Measurements from ENCODE around the gene EMILIN1. TPM values are rescaled to one million over a fixed set of nuclear protein-coding genes. Genes with fewer than 3 reads are reported as not detected.

Gene EMILIN1
- total and polyA plus RNA-seq, 2 of the 8 experiments (the other 6 are each of a cell fraction or from before 2014, with no cell fraction given), result 1.9 to 3.0 TPM

DNA sequence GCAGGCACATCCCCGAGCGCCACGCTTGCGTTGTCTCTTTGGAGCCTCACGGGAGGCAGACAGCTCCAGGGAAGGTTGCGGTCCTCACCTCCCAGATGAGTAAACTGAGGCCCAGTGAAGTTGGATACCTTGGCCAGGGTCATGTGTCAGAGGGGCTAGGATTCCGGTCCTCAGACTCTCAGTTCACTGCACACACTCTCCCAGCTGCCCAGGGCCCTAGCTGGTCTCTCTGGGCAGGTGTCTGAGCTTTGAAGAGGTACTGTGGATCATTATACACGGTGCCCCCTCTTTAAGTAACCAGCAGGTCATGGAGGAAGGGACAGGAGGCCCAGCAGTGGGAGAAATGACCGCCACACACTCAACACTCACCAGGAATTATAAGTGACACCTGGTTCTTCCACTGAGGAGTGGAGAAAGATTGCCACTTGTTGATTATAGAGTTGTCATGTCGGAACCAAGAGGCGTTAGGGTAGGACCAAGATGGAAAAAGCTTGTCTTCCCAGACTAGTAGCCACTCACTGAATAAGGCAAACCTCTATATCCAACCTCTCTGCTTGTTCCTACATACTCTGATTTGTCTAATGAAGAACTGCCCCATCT is 45.1 kb upstream of the EMILIN1 start:
- POLR2A ChIA-PET (ENCODE audit: partially characterized antibody), result interaction anchor here (0.7 to 3.7 kb wide), 5 partner anchors 9 to 38 kb away, joined by 3 to 34 read pairs (median 5); partner anchors contain the start of genes AGBL5 and OST4
- no peak overlapping the region for H2BK120ac ChIP-seq (replicated peaks; ENCODE audit: low read depth, low read length)
- H3K4me3 ChIP-seq (ENCODE audit: extremely low read depth in 1 of 4, insufficient read depth in 2 of 4, low read depth in 3 of 4, low read length in 4 of 4), result peak overlapping the region; percentile 80 to 93 (median 84)
- DNase-seq (ENCODE audit: low read depth in 1 of 2, low spot score in 2 of 2) (no peak), FAIRE-seq (no peak)
- H2BK5ac ChIP-seq (ENCODE audit: low read depth, low read length), result no peak overlapping the region
- peaks cover 2 to 6% of the 10 kb centered on the region in 2 experiments for H4K20me1 ChIP-seq (replicated peaks in 1 of 2; ENCODE audit: control insufficient read depth in 1 of 2, insufficient read depth in 2 of 2, low read length in 2 of 2)
- H3K4me2 ChIP-seq (ENCODE audit: insufficient read depth in 1 of 2, low read depth in 2 of 2, low read length in 2 of 2), result peak overlapping the region; percentile 91 to 93
- 25% methylated on average over 11 of the region's 11 CpGs; no CpG with 5 or more reads in 1 of the 2 experiments for WGBS, 2 experiments (ENCODE audit: extremely low coverage in 1 of 2, insufficient coverage in 1 of 2, insufficient read length in 1 of 2, insufficient replicate concordance in 2 of 2, low coverage in 1 of 2, low lambda C conversion rate in 2 of 2, missing lambda C conversion rate in 1 of 2)
- H2AK5ac ChIP-seq (ENCODE audit: low read depth, low read length), result no peak overlapping the region
- CTCF ChIA-PET (ENCODE audit: partially characterized antibody), result interaction anchor here (0.6 to 1.8 kb wide), 10 partner anchors 9 to 375 kb away, joined by 3 to 9 read pairs (median 4); partner anchors contain the start of gene MAPRE3
- no peak overlapping the region for H4K91ac ChIP-seq (replicated peaks; ENCODE audit: insufficient read length, low read length)
- H3K36me3 ChIP-seq (ENCODE audit: control insufficient read depth in 2 of 4, insufficient read depth in 4 of 4, low read length in 3 of 4), result peaks cover 18 to 32% (median 24%) of the 10 kb centered on the region in 4 experiments; a peak in 7 of 8 replicates
- TF ChIP-seq SIN3A (conservative IDR thresholded peaks at IDR 0.05 in 1 of 2, IDR thresholded peaks at IDR 0.05 in 1 of 2; ENCODE audit: low read depth in 1 of 2, low read length in 2 of 2), result 0 out of 4 replicates have a peak, but pooled peaks of 1 of the 2 experiments have one; percentile 19
- TF ChIP-seq SAP30 (IDR thresholded peaks at IDR 0.05; ENCODE audit: insufficient read depth, insufficient replicate concordance, low read length), result peak; percentile 67
- no peak for TF ChIP-seq SUZ12 (IDR thresholded peaks at IDR 0.05; ENCODE audit: low read length)
- no peak overlapping the region for H3K27ac ChIP-seq (ENCODE audit: low read depth, low read length)
- H2AFZ ChIP-seq (ENCODE audit: low read length), result 0 out of 2 replicates have a peak overlapping the region, but pooled peaks have one; percentile 17
- no peak overlapping the region for H3K23ac ChIP-seq (ENCODE audit: insufficient read length)
- H3K18ac ChIP-seq (ENCODE audit: extremely low read depth, low read length), result no peak overlapping the region; the same call in 1 of the 2 replicates
- H2BK15ac ChIP-seq (ENCODE audit: low read length), result no peak overlapping the region
- H2BK20ac ChIP-seq (ENCODE audit: low read length), result no peak overlapping the region
- H3K79me1 ChIP-seq (ENCODE audit: low read depth, low read length), result no peaks in the 10 kb centered on the region; the same call in none of the 2 replicates
- no peaks in the 10 kb centered on the region for H3K27me3 ChIP-seq (replicated peaks in 1 of 4; ENCODE audit: control insufficient read depth in 3 of 4, extremely low read depth in 1 of 4, insufficient read depth in 3 of 4, low read length in 3 of 4)
- H3K23me2 ChIP-seq (ENCODE audit: low read depth, low read length), result peaks cover 4% of the 10 kb centered on the region
- H3K9ac ChIP-seq (replicated peaks in 1 of 4; ENCODE audit: extremely low read depth in 1 of 4, low read depth in 3 of 4, low read length in 3 of 4), result peak overlapping the region; percentile 50 to 77 (median 60); a peak in 6 of 7 replicates
- H3K4me1 ChIP-seq (replicated peaks in 1 of 4; ENCODE audit: control insufficient read depth in 3 of 4, insufficient read depth in 4 of 4, low read length in 3 of 4), result peaks cover 0 to 6% (median 0%) of the 10 kb centered on the region in 4 experiments; a peak in 3 of 7 replicates
- peak overlapping the region; percentile 75; the same call in 1 of the 2 replicates for H4K8ac ChIP-seq (ENCODE audit: extremely low read depth, insufficient read depth, low read length)
- no peaks in the 10 kb centered on the region for H3K9me3 ChIP-seq (ENCODE audit: insufficient read depth in 2 of 2, low read depth in 1 of 2, low read length in 1 of 2)
- no peak overlapping the region for H4K5ac ChIP-seq (ENCODE audit: insufficient read length, low read depth, low read length)
- H2BK12ac ChIP-seq (ENCODE audit: low read depth, low read length), result no peak overlapping the region
- peak overlapping the region; percentile 63 for H3K56ac ChIP-seq (replicated peaks; ENCODE audit: insufficient read length, low read depth, low read length)
- H3K4ac ChIP-seq (replicated peaks; ENCODE audit: insufficient read length, low read depth, low read length), result no peak overlapping the region
- no peak overlapping the region for H3K14ac ChIP-seq (ENCODE audit: insufficient read length)
- H3K79me2 ChIP-seq (ENCODE audit: control insufficient read depth in 1 of 2, insufficient read depth in 2 of 2, low read length in 2 of 2), result peaks cover 0 to 11% of the 10 kb centered on the region in 2 experiments; a peak in 1 of 4 replicates

Data from H1 (cell line).